Stimulated activated CD4-positive, alpha-beta T cell treated with anti-CD3 and anti-CD28 coated beads, Interleukin-1b, Interleukin-23, amount 100 ng/mL, for 4 hours (primary cell): ENCODE measurements around the gene PALD1.

Source experiments
- DNase-seq, 2 donors: peaks; one replicate each; pipeline ENCODE4 v3.0.0-alpha.2; 2020; ENCODE audit warnings: low read depth in 2 of 2

PALD1 gene

GRCh38 chr10:70589762-70590654 is 111.4 kb downstream of the PALD1 start:
- no peak for DNase-seq

GRCh38 chr10:70590655-70591416 is 112.3 kb downstream of the PALD1 start:
- DNase-seq, result no peak

GRCh38 chr10:70592186-70592735 is 113.7 kb downstream of the PALD1 start:
- DNase-seq, result no peak

- no peak for DNase-seq
Observed at GRCh38 chr10:70592746-70593512, 114.4 kb downstream of the PALD1 start.

- no peak for DNase-seq
Observed at GRCh38 chr10:70593513-70593890, 114.9 kb downstream of the PALD1 start.

GRCh38 chr10:70594161-70594560 is 115.6 kb downstream of the PALD1 start:
- no peak for DNase-seq

- no peak for DNase-seq
Observed at GRCh38 chr10:70595566-70596016, 117.0 kb downstream of the PALD1 start.

GRCh38 chr10:70596110-70596798 is 117.7 kb downstream of the PALD1 start:
- no peak for DNase-seq

GRCh38 chr10:70596860-70597809 is 118.6 kb downstream of the PALD1 start:
- no peak for DNase-seq

- no peak for DNase-seq
Observed at GRCh38 chr10:70597856-70598815, 119.6 kb downstream of the PALD1 start.

- DNase-seq, result no peak
Observed at GRCh38 chr10:70598857-70599295, 120.3 kb downstream of the PALD1 start.

GRCh38 chr10:70599319-70599718 is 120.8 kb downstream of the PALD1 start:
- no peak for DNase-seq

- DNase-seq, result no peak
Observed at GRCh38 chr10:70599791-70600190, 121.2 kb downstream of the PALD1 start.

GRCh38 chr10:70600512-70601395 is 122.2 kb downstream of the PALD1 start:
- no peak for DNase-seq

GRCh38 chr10:70601746-70602145 is 123.2 kb downstream of the PALD1 start:
- no peak for DNase-seq

- DNase-seq, result peak; percentile 39 to 43
Observed at GRCh38 chr10:70602665-70603448, 124.3 kb downstream of the PALD1 start, which contains the start of gene PRF1. TSS of gene PRF1 (minus strand) at chr10:70602741. CDS start at chr10:70600902, 1,839 bp downstream.

GRCh38 chr10:70603449-70603801 is 124.9 kb downstream of the PALD1 start:
- DNase-seq, result no peak
